Small intestine (tissue), 7 donors: Measurements from ENCODE around the gene NUDT16L1. TPM values are rescaled to one million over a fixed set of nuclear protein-coding genes. Genes with fewer than 3 reads are reported as not detected.

Source experiments
- DNase-seq, 2 donors: peaks; one replicate each; pipeline versions ENCODE4 v3.0.0 to v3.0.0-alpha.2; 2013
- FAIRE-seq: peaks from 2 replicates; lab custom pipeline; 2012; peaks lifted over from hg19 to GRCh38; lab: Jason Lieb, UNC
- H3K27ac ChIP-seq, 3 donors: one replicate each; pipeline ENCODE4 v1.5.1; 2013; ENCODE audit warnings: low read length in 2 of 3, mild to moderate bottlenecking in 2 of 3, control low read depth in 1 of 3, inconsistent platforms in 1 of 3, low read depth in 1 of 3, moderate library complexity in 1 of 3
- H3K27me3 ChIP-seq, 3 donors: one replicate each; pipeline ENCODE4 v1.6.1; 2013; ENCODE audit warnings: low read length in 3 of 3, inconsistent platforms in 1 of 3; ENCODE audit not compliant: control insufficient read depth in 3 of 3, insufficient read depth in 3 of 3
- H3K36me3 ChIP-seq, 3 donors: one replicate each; pipeline ENCODE4 v1.6.1; 2013; ENCODE audit warnings: low read length in 3 of 3, inconsistent platforms in 1 of 3, low read depth in 1 of 3, mild to moderate bottlenecking in 1 of 3, moderate library complexity in 1 of 3; ENCODE audit not compliant: control insufficient read depth in 3 of 3, insufficient read depth in 2 of 3
- H3K4me1 ChIP-seq, 3 donors: one replicate each; pipeline ENCODE4 v1.6.1; 2013; ENCODE audit warnings: low read length in 2 of 3, inconsistent platforms in 1 of 3, low read depth in 1 of 3, mild to moderate bottlenecking in 1 of 3, moderate library complexity in 1 of 3; ENCODE audit not compliant: control insufficient read depth in 3 of 3, insufficient read depth in 2 of 3
- H3K4me3 ChIP-seq, 3 donors: one replicate each; pipeline ENCODE4 v1.5.1; 2013; ENCODE audit warnings: low read length in 3 of 3, control low read depth in 1 of 3, inconsistent platforms in 1 of 3, low read depth in 1 of 3, mild to moderate bottlenecking in 1 of 3, moderate library complexity in 1 of 3
- H3K9me3 ChIP-seq, 2 donors: one replicate each; pipeline ENCODE4 v1.6.1; 2013; ENCODE audit warnings: low read depth in 1 of 2, low read length in 1 of 2; ENCODE audit not compliant: control insufficient read depth in 2 of 2, insufficient read depth in 1 of 2
- whole genome bisulfite sequencing, 3 donors: extraction: QIAGEN DNeasy Blood & Tissue Kit; methylation state at CpG; one replicate each; pipeline ENCODE4 v1.1.7; 2013; 5-methylcytosine and 5-hydroxymethylcytosine counted together
- polyA plus RNA-seq, 4 donors: library from polyadenylated mRNA; stranded (reverse) in 3 of 4; unstranded in 1 of 4; fragments of 200-250 nt in 3 of 4; fragments of 120-200 nt in 1 of 4; gene quantifications; one replicate each; pipeline versions ENCODE4 v1.2.1 to v1.2.3, GENCODE V29; 2013
- donor health status: healthy with polysubstance abuse.
- donor health status: control.
- donor health status: control.
- donor health status: Bipolar disorder and iron deficiency.
- donor health status: healthy.

Gene NUDT16L1
- polyA plus RNA-seq, 4 donors = 44.5 to 73.1 (median 54.8) TPM

DNA sequence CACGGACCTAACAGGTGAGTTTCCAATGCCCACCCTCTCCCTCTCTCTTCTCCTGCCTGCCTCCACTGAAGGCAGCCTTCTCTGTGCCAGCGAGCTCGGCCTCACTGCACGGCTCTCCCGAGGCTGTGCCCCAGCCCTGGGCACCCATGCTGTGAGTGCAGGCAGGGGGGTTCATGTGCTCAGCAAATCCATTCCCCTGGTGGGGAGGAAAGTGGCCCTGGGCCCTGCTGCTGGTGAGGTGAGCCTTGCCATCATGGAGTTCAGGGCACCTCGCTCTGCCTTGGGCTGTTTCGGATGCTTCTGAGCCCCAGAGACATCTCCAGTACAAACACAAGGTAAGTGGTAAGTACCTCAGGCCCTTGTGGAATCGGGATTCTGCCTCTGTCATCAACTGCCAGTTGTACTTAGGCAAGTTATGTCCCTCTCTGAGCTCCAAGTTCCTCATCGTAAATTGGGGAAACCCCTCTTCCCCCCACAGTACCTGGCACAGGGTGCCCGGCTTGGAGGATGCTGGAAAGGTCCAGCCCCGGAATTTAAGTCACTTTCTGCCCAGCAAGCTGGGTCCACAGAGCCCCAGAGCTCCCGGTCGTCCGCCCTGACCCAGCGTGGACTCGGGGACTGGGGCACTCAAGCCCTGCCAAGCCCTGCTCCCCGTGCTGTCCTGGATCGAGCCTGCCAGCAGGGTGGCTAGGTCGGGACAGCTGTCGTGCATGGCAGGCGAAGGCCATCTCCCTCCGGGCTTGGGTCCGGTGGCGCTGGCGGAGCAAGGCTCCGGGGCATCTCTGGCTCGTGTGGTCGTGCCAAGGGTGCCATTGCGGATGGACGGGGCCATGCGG is 684 bp upstream of the NUDT16L1 start:
- Histone ChIP-seq H3K36me3 (peaks cover 5 to 69% (median 7%) of the 10 kb centered on the region in 3 donors), H3K27ac (peak overlapping the region; percentile 65 to 77 (median 68))

DNA sequence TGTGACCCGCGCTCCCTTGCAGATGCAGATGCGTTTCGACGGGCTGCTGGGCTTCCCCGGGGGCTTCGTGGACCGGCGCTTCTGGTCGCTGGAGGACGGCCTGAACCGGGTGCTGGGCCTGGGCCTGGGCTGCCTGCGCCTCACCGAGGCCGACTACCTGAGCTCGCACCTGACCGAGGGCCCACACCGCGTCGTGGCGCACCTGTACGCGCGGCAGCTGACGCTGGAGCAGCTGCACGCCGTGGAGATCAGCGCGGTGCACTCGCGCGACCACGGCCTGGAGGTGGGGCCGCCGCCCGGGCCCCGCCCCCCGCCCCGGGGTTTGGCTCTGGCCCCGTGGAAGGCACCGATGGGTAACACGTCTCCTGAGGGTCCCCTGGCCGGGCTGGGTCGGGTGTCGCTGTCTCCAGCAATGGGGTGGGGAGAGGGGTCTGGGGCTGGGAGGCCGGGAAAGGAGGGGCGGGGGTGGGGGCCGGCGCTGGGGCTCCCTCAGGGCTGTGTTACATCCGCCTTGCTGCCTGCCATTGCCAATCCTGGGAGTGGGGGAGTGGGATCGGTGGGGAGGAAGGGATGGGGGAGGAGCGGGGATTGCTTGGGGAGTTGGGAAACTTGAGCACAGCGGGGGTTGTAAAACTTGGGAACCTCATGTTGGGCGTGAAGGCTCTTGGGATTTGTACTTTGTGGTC is 737 bp downstream of the NUDT16L1 start:
- Histone ChIP-seq H3K27ac (peak overlapping the region; percentile 87 to 96 (median 89)), H3K4me3 (peak overlapping the region; percentile 75 to 97 (median 94)), H3K9me3 (no peaks in the 10 kb centered on the region), H3K36me3 (peaks cover 3 to 69% (median 7%) of the 10 kb centered on the region in 3 donors), H3K27me3 (no peaks in the 10 kb centered on the region), H3K4me1 (peaks cover 0 to 28% (median 0%) of the 10 kb centered on the region in 3 donors)
- 1 to 3% (median 1%) methylated on average over 30 to 54 of the region's 54 CpGs for WGBS, 3 donors
- FAIRE-seq = no peak
- peak; percentile 51 to 78 for DNase-seq

More for the DNA sequence above, 684 bp upstream of the NUDT16L1 start:
- H3K27me3 ChIP-seq = no peaks in the 10 kb centered on the region
- FAIRE-seq (no peak), DNase-seq (peak in 1 of 2 donors; percentile 37)
- 11 to 19% (median 19%) methylated on average over 26 to 31 of the region's 31 CpGs for WGBS, 3 donors
- peak overlapping the region; percentile 35 to 69 (median 64) for H3K4me3 ChIP-seq
- no peaks in the 10 kb centered on the region for H3K9me3 ChIP-seq
- peaks cover 0 to 28% (median 0%) of the 10 kb centered on the region in 3 donors for H3K4me1 ChIP-seq

DNA sequence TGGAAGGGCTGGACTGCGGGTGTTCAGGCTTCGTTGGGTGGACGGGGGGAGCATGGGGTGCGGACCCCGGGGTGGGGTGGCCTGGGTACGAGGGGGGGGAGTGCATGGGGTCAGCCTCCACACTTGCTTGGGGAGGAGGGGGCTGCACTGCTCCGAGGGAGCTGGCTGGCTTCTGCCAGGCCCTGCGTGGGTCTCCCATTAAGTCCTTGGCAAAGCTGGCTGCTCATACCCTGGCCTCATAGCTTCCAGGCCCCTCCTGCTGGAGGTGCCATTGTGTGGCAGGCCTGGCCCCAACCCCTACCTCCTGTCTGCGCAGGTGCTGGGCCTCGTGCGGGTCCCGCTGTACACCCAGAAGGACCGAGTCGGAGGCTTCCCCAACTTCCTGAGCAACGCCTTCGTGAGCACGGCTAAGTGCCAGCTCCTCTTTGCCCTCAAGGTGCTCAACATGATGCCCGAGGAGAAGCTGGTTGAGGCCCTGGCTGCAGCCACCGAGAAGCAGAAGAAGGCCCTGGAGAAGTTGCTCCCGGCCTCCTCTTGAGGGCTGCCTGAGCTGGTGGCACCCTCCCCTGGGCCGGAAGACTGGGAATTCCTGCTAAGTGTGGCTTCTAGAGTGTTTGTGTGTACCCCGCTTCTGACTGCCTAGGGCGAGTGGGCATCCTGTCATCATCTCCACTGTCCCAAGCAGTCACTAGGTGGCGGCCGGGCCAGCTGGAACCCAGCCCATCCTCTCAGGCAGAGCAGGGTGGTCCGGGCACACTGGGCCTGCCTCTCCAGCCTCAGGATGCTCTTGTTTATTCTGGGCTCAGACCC is 1.5 kb downstream of the NUDT16L1 start:
- WGBS, 3 donors = 46 to 53% (median 47%) methylated on average over 26 of the region's 26 CpGs
- peaks cover 0 to 28% (median 0%) of the 10 kb centered on the region in 3 donors for H3K4me1 ChIP-seq
- H3K36me3 ChIP-seq = peaks cover 3 to 68% (median 7%) of the 10 kb centered on the region in 3 donors
- H3K4me3 ChIP-seq = peak overlapping the region; percentile 75 to 97 (median 94)
- FAIRE-seq (no peak), DNase-seq (no peak)
- no peaks in the 10 kb centered on the region for H3K27me3 ChIP-seq
- H3K27ac ChIP-seq = peak overlapping the region in 2 of 3 donors; percentile 2 to 87
- H3K9me3 ChIP-seq = no peaks in the 10 kb centered on the region

DNA sequence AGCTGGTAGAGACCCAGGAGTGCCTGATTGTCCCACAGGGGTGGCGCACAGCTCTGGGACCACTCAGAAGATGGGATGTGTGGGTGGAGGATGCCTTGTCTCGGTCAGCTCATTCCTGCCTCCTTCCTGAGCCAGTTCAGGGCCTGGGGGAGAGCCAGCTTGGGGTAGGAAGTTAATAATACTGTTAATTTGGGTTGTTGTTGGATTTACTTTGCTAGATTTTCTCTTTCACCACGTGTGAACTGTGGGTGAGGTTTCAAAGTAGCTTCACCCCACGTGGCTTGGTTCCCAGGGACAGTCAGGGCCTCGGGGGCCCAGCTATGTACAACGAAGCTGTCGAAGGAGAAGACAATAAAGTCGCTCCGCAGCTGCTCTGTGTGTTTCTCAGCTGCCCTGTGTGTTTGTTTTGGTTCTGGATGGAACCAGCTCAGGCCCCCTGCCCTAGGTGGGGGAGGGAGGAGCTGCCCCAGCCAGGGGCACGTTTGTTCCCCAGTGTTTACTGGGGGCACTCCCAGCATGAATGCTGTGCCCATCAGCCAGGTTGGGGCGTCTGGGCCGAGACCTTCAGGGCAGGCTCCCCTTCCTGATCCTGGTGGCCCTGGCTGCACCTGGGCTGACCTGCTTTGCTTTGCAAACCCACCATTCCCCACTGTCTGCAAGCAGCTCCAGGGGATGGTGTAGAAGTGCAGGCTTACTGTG is 2.3 kb downstream of the NUDT16L1 start:
- DNase-seq = no peak
- H3K27ac ChIP-seq = no peak overlapping the region
- H3K4me3 ChIP-seq = no peak overlapping the region
- 59 to 68% (median 64%) methylated on average over 12 of the region's 12 CpGs for WGBS, 3 donors
- no peak for FAIRE-seq
- H3K27me3 ChIP-seq = no peaks in the 10 kb centered on the region
- H3K4me1 ChIP-seq = peaks cover 0 to 28% (median 0%) of the 10 kb centered on the region in 3 donors
- peaks cover 3 to 68% (median 7%) of the 10 kb centered on the region in 3 donors for H3K36me3 ChIP-seq
- H3K9me3 ChIP-seq = no peaks in the 10 kb centered on the region

DNA sequence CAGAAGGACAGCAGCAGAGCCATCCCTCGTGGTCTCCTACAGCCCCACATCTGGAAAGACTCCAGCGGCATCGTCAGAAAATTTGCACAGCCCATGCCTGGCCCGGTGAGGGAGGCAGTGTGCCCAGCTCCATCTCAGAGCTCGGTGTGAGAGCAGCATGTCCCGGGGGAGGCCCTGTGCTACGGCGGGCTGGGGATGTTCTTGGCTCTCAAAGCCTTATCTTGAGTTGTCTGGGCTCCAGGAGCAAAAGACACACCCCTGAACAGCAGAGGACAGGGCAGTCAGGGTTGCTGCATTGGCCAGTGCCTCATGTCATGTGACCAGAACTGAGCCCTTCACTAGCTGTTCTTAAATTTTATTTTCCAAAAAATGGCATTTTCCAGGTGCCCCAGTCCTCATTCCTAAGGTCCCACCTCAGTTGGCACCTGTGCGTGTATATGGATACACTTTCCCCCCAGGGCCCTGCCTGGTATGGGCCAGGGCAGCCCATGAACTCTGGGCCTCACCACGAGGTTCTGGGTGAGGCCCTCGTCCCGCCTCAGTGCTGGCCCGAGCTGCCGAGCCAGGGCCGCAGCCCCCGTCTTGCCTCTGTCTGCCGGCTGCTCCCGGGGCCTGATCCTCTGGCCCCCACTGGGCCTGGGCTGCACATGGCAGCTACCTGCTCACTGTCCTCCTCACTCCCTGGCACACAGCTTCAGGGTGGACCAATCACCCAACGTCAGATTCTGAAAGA is 3.0 kb downstream of the NUDT16L1 start:
- WGBS, 3 donors = 54 to 71% (median 66%) methylated on average over 18 to 19 of the region's 19 CpGs
- H3K4me3 ChIP-seq = no peak overlapping the region
- no peaks in the 10 kb centered on the region for H3K27me3 ChIP-seq
- FAIRE-seq = no peak
- peaks cover 3 to 69% (median 7%) of the 10 kb centered on the region in 3 donors for H3K36me3 ChIP-seq
- no peak overlapping the region for H3K27ac ChIP-seq
- peaks cover 0 to 28% (median 0%) of the 10 kb centered on the region in 3 donors for H3K4me1 ChIP-seq
- DNase-seq = no peak
- H3K9me3 ChIP-seq = no peaks in the 10 kb centered on the region

DNA sequence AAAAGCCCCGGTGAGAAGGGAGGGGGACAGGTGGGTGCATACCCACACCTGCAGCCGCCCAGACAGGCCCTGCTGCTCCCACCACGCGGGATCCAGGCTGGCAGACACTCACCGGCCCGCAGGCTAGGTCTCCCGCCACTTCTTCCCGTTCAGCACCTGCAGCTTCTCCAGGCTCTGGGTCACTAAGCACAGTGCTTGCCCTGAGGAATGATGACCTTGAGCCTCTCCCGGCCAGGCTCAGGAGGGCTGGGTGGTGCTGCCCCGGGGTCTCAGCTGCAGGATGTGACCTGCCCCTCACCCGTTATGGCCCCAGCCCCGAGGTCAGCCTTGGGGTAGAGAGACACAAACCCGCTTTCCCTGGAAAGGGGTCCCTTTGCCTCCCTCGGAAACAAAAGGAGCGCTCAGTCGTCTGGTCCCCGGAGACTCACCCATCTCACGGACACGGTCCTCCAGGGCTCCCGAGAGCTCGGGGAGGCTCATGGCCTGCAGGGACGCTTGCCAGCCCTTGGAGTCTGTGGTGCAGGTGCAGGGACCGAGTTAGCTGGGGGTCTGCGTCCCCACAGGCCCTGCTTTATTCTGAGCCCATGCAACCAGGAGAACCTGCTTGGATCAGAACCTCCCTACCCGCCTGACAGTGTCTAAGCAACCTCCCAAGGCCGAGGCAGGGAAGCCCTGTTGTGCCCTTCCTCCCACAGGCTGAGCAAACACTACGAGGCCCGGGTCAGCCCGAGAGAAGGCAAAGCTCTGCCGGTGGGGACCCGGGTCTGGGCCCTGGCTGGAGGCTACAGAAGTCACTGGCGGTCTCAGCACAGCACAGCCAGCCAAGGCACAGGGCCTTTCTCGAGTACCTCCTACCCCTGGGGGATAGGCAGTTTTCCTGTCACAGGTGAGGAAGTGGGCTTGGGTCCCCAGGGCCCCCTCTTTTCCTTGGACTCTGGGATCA is 3.8 kb downstream of the NUDT16L1 start:
- no peaks in the 10 kb centered on the region for H3K27me3 ChIP-seq
- no peaks in the 10 kb centered on the region for H3K9me3 ChIP-seq
- peaks cover 5 to 74% (median 7%) of the 10 kb centered on the region in 3 donors for H3K36me3 ChIP-seq
- FAIRE-seq (no peak), DNase-seq (no peak)
- H3K4me3 ChIP-seq = no peak overlapping the region
- peaks cover 0 to 34% (median 0%) of the 10 kb centered on the region in 3 donors for H3K4me1 ChIP-seq
- no peak overlapping the region for H3K27ac ChIP-seq
- WGBS, 3 donors = 72 to 81% (median 79%) methylated on average over 33 of the region's 33 CpGs
